ENCODE measurements around the gene CD8B2.
"Not testable (repeated sequence)": the region's sequence is repeated elsewhere in the genome, so short reads cannot be mapped to it uniquely, and the experiment has no call there.

- not testable (repeated sequence) for TF ChIP-seq SPI1, POLR2AphosphoS5, POLR2A, TAF1 (IDR thresholded peaks at IDR 0.05; ENCODE audit: low read depth, low read length)
These were observed 17.6 kb downstream of the CD8B2 start for GRCh38 chr2:106504787-106505186.

All from GM12891 (cell line).